H1 (cell line): ENCODE data around the gene POLDIP3. TPM values are rescaled to one million over a fixed set of nuclear protein-coding genes. Genes with fewer than 3 reads are reported as not detected.

ENCODE experiments used
- CTCF ChIA-PET: fragments of 300-600 bp; sonication (Branson Sonifier 250); formaldehyde crosslinking; loops from one replicate; lab custom pipeline; 2021; ENCODE audit not compliant: partially characterized antibody; lab: Charles Lee
- POLR2A ChIA-PET: fragments of 300-600 bp; sonication (Branson Sonifier 250); formaldehyde crosslinking; loops from one replicate; lab custom pipeline; 2021; ENCODE audit warnings: inconsistent platforms; ENCODE audit not compliant: partially characterized antibody; lab: Charles Lee
- DNase-seq, 2 experiments: peaks; one replicate each; pipeline versions ENCODE4 v3.0.0 to v3.0.0-alpha.2; 2010 to 2022; ENCODE audit warnings: low spot score in 2 of 2, low read depth in 1 of 2, mixed read lengths in 1 of 2
- FAIRE-seq: peaks from 2 replicates; lab custom pipeline; 2011; peaks lifted over from hg19 to GRCh38; lab: Jason Lieb, UNC
- H2AFZ ChIP-seq: 2 replicates; pipeline ENCODE4 v1.8.1; 2012; ENCODE audit warnings: low read length, inconsistent platforms
- H2AK5ac ChIP-seq: 2 replicates; pipeline ENCODE4 v1.6.1; 2013; ENCODE audit warnings: low read depth, low read length
- H2BK120ac ChIP-seq: replicated peaks from 2 replicates; pipeline ENCODE3; 2013; ENCODE audit warnings: low read depth, low read length, inconsistent platforms
- H2BK12ac ChIP-seq: 2 replicates; pipeline ENCODE4 v1.6.1; 2013; ENCODE audit warnings: low read depth, low read length
- H2BK15ac ChIP-seq: 2 replicates; pipeline ENCODE4 v1.6.1; 2013; ENCODE audit warnings: low read length
- H2BK20ac ChIP-seq: 2 replicates; pipeline ENCODE4 v1.6.1; 2013; ENCODE audit warnings: low read length
- H2BK5ac ChIP-seq: 2 replicates; pipeline ENCODE4 v1.6.1; 2013; ENCODE audit warnings: low read depth, low read length
- H3K14ac ChIP-seq: 2 replicates; pipeline ENCODE4 v1.6.1; 2013; ENCODE audit warnings: inconsistent platforms; ENCODE audit not compliant: insufficient read length
- H3K18ac ChIP-seq: 2 replicates; pipeline ENCODE4 v1.6.1; 2013; ENCODE audit warnings: low read length; ENCODE audit errors: extremely low read depth
- H3K23ac ChIP-seq: 2 replicates; pipeline ENCODE4 v1.6.1; 2013; ENCODE audit warnings: inconsistent platforms; ENCODE audit not compliant: insufficient read length
- H3K23me2 ChIP-seq: 2 replicates; pipeline ENCODE4 v1.6.1; 2013; ENCODE audit warnings: low read depth, low read length
- H3K27ac ChIP-seq: 2 replicates; pipeline ENCODE4 v1.6.1; 2011; ENCODE audit warnings: low read depth, low read length, inconsistent platforms
- H3K27me3 ChIP-seq, 4 experiments: replicated peaks in 1 of 4; 1 replicate in 1 of 4; 2 replicates in 3 of 4; pipeline versions ENCODE4 v1.6.1 to v1.8.1; 2011 to 2013; ENCODE audit warnings: low read length in 3 of 4, mild to moderate bottlenecking in 3 of 4, inconsistent platforms in 2 of 4, mixed read lengths in 2 of 4, moderate library complexity in 1 of 4; ENCODE audit not compliant: control insufficient read depth in 3 of 4, insufficient read depth in 3 of 4; ENCODE audit errors: extremely low read depth in 1 of 4
- H3K36me3 ChIP-seq, 4 experiments: 2 replicates each; pipeline versions ENCODE4 v1.6.1 to v1.8.1; 2011 to 2013; ENCODE audit warnings: mild to moderate bottlenecking in 4 of 4, low read length in 3 of 4, moderate library complexity in 2 of 4, control low read depth in 1 of 4, inconsistent platforms in 1 of 4; ENCODE audit not compliant: insufficient read depth in 4 of 4, control insufficient read depth in 2 of 4
- H3K4ac ChIP-seq: replicated peaks from 2 replicates; pipeline ENCODE3; 2013; ENCODE audit warnings: low read length, low read depth, mixed read lengths, inconsistent platforms; ENCODE audit not compliant: insufficient read length
- H3K4me1 ChIP-seq, 4 experiments: replicated peaks in 1 of 4; 1 replicate in 1 of 4; 2 replicates in 3 of 4; pipeline versions ENCODE4 v1.6.1 to v1.8.1; 2011 to 2013; ENCODE audit warnings: low read length in 3 of 4, inconsistent platforms in 2 of 4, mixed read lengths in 1 of 4; ENCODE audit not compliant: insufficient read depth in 4 of 4, control insufficient read depth in 3 of 4
- H3K4me2 ChIP-seq, 2 experiments: 2 replicates each; pipeline versions ENCODE4 v1.6.1 to v1.8.1; 2011 to 2013; ENCODE audit warnings: low read depth in 2 of 2, low read length in 2 of 2, control low read depth in 1 of 2, inconsistent platforms in 1 of 2, mild to moderate bottlenecking in 1 of 2; ENCODE audit not compliant: insufficient read depth in 1 of 2
- H3K4me3 ChIP-seq, 4 experiments: fragments of 200-600, 300-600 bp in 1 of 4; sonication (generic), shearing (Covaris generic), sonication (Bioruptor Twin) in 1 of 4; 2 replicates each; pipeline versions ENCODE4 v1.5.1 to v1.8.1; 2011 to 2016; ENCODE audit warnings: low read length in 4 of 4, low read depth in 3 of 4, control low read depth in 2 of 4, inconsistent platforms in 2 of 4, mild to moderate bottlenecking in 2 of 4, mixed read lengths in 1 of 4, moderate library complexity in 1 of 4; ENCODE audit not compliant: insufficient read depth in 2 of 4; ENCODE audit errors: extremely low read depth in 1 of 4
- H3K56ac ChIP-seq: replicated peaks from 2 replicates; pipeline ENCODE3; 2013; ENCODE audit warnings: low read depth, mild to moderate bottlenecking, mixed read lengths, low read length, inconsistent platforms; ENCODE audit not compliant: insufficient read length
- H3K79me1 ChIP-seq: 2 replicates; pipeline ENCODE4 v1.6.1; 2013; ENCODE audit warnings: low read depth, low read length, control low read depth
- H3K79me2 ChIP-seq, 2 experiments: 2 replicates each; pipeline versions ENCODE4 v1.6.1 to v1.8.1; 2012 to 2013; ENCODE audit warnings: low read length in 2 of 2, mild to moderate bottlenecking in 2 of 2, inconsistent platforms in 1 of 2; ENCODE audit not compliant: insufficient read depth in 2 of 2, control insufficient read depth in 1 of 2
- H3K9ac ChIP-seq, 4 experiments: replicated peaks in 1 of 4; 1 replicate in 1 of 4; 2 replicates in 3 of 4; pipeline versions ENCODE4 v1.6.1 to v1.8.1; 2011 to 2013; ENCODE audit warnings: low read depth in 3 of 4, low read length in 3 of 4, control low read depth in 2 of 4, mild to moderate bottlenecking in 2 of 4, moderate library complexity in 2 of 4, inconsistent platforms in 1 of 4; ENCODE audit errors: extremely low read depth in 1 of 4
- H3K9me3 ChIP-seq, 2 experiments: 2 replicates each; pipeline versions ENCODE4 v1.6.1 to v1.8.1; 2012 to 2013; ENCODE audit warnings: mild to moderate bottlenecking in 2 of 2, moderate library complexity in 2 of 2, control low read depth in 1 of 2, inconsistent platforms in 1 of 2, low read depth in 1 of 2, low read length in 1 of 2, mixed read lengths in 1 of 2; ENCODE audit not compliant: insufficient read depth in 2 of 2
- H4K20me1 ChIP-seq, 2 experiments: replicated peaks in 1 of 2; 2 replicates each; pipeline versions ENCODE3 to v1.8.1; 2011 to 2013; ENCODE audit warnings: inconsistent platforms in 2 of 2, low read length in 2 of 2, mild to moderate bottlenecking in 1 of 2; ENCODE audit not compliant: insufficient read depth in 2 of 2, control insufficient read depth in 1 of 2
- H4K5ac ChIP-seq: 2 replicates; pipeline ENCODE4 v1.6.1; 2013; ENCODE audit warnings: low read length, low read depth, mixed read lengths, inconsistent platforms; ENCODE audit not compliant: insufficient read length
- H4K8ac ChIP-seq: 2 replicates; pipeline ENCODE4 v1.8.0; 2013; ENCODE audit warnings: mild to moderate bottlenecking, moderate library complexity, low read length, inconsistent platforms; ENCODE audit not compliant: insufficient read depth; ENCODE audit errors: extremely low read depth
- H4K91ac ChIP-seq: replicated peaks from 2 replicates; pipeline ENCODE3; 2013; ENCODE audit warnings: low read length, mixed read lengths, inconsistent platforms; ENCODE audit not compliant: insufficient read length
- CBX8 ChIP-seq: fragments of 300-800, 300-1000 bp; sonication (generic); IDR thresholded peaks from 2 replicates; pipeline ENCODE4 v1.7.1; 2016; ENCODE audit warnings: low read depth, low read length, borderline replicate concordance
- CREB1 ChIP-seq: IDR thresholded peaks from 2 replicates; pipeline ENCODE4 v1.6.1; 2012; ENCODE audit warnings: inconsistent platforms
- EGR1 ChIP-seq: IDR thresholded peaks from 2 replicates; pipeline ENCODE4 v1.6.1; 2011; ENCODE audit warnings: low read depth, low read length, borderline replicate concordance
- EZH2 ChIP-seq: fragments of 200-600 bp; sonication (generic); IDR thresholded peaks from 2 replicates; pipeline ENCODE4 v1.7.1; 2012; ENCODE audit warnings: low read depth, mild to moderate bottlenecking, moderate library complexity, low read length, inconsistent platforms; ENCODE audit not compliant: severe bottlenecking
- KDM5A ChIP-seq: fragments of 200-600 bp; IDR thresholded peaks from 2 replicates; pipeline ENCODE4 v1.7.1; 2012; ENCODE audit warnings: mild to moderate bottlenecking, low read length, inconsistent platforms, mixed read lengths
- POLR2AphosphoS5 ChIP-seq: IDR thresholded peaks from 2 replicates; pipeline ENCODE4 v1.6.1; 2011; ENCODE audit warnings: low read depth, low read length
- POU5F1 ChIP-seq: IDR thresholded peaks from 2 replicates; pipeline ENCODE4 v1.6.1; 2011; ENCODE audit warnings: low read depth, mild to moderate bottlenecking, low read length, moderate library complexity
- TAF1 ChIP-seq: IDR thresholded peaks from 2 replicates; pipeline ENCODE4 v1.6.1; 2011; ENCODE audit warnings: mild to moderate bottlenecking, low read depth, low read length
- WGBS, 2 experiments: shearing (Covaris generic) in 1 of 2; methylation state at CpG; one replicate each; pipeline versions ENCODE4 v1.1.6 to v1.1.7; 2013 to 2015; ENCODE audit warnings: low lambda C conversion rate in 2 of 2, mixed read lengths in 2 of 2, inconsistent platforms in 1 of 2, low coverage in 1 of 2, missing lambda C conversion rate in 1 of 2; ENCODE audit not compliant: insufficient replicate concordance in 2 of 2, insufficient coverage in 1 of 2, insufficient read length in 1 of 2; ENCODE audit errors: extremely low coverage in 1 of 2, missing lambda C conversion rate in 1 of 2; 5-methylcytosine and 5-hydroxymethylcytosine counted together
- polyA plus RNA-seq, 7 experiments: library from polyadenylated mRNA; depleted of rRNA in 3 of 7; stranded (reverse) in 5 of 7; unstranded in 2 of 7; fragments of >200 nt in 5 of 7; fragments of 200-250 nt in 2 of 7; gene quantifications; 1 replicate in 5 of 7; 2 replicates in 1 of 7; 4 replicates in 1 of 7; pipeline versions ENCODE4 v1.2.1 to v1.2.3, GENCODE V29; 2011 to 2013; ENCODE audit warnings: missing spikeins in 2 of 7, mixed read lengths in 2 of 7
- total RNA-seq: library from RNA; stranded (reverse); fragmentation: NEBNext Ultra II Directional; extraction: Animal tissue kit (Norgen Biotek cat#: 25700); gene quantifications from 2 replicates; pipeline ENCODE4 v1.2.1, GENCODE V29; 2021

Gene POLDIP3
- total and polyA plus RNA-seq, 2 of the 8 experiments (the other 6 are each of a cell fraction or from before 2014, with no cell fraction given): 43.5 to 84.6 TPM

DNA sequence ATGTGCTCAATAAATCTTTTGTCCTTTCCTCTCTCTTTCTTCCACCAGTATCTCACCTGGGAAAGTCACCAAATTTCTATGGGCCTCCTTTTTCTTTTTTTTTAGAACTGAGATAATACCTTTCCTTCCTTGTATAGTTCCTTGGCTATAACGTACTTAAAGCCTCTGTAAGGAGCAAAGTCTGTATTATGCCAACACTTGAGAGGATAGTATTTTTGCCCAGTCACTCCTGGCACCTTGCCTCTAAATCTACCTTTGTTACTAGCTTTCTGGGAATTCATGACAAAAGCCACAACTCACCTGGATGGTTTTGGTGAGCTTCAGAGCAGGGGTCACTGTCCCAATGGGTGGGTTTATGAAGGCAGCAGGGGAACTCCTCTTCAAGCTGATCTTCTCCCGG lies 12.2 kb downstream of the POLDIP3 start:
- H3K9me3 ChIP-seq: peaks cover 0 to 5% of the 10 kb centered on the region in 2 experiments; a peak in 1 of 4 replicates
- H2BK15ac ChIP-seq: no peak overlapping the region
- POLR2A ChIA-PET: interaction anchor here (0.9 to 28.3 kb wide), 3 partner anchors 8 to 17 kb away, joined by 3 to 399 read pairs (median 4); partner anchors contain the start of gene POLDIP3
- H3K36me3 ChIP-seq: peaks cover 22 to 55% (median 44%) of the 10 kb centered on the region in 4 experiments
- H3K4me3 ChIP-seq: no peak overlapping the region
- no peak overlapping the region for H3K9ac ChIP-seq
- no peak overlapping the region for H2BK5ac ChIP-seq
- no peak overlapping the region for H3K23ac ChIP-seq
- H3K79me1 ChIP-seq: peaks cover 10% of the 10 kb centered on the region
- H3K18ac ChIP-seq: no peak overlapping the region
- FAIRE-seq: no peak
- no peak overlapping the region for H2BK120ac ChIP-seq
- peaks cover 13 to 24% of the 10 kb centered on the region in 2 experiments for H4K20me1 ChIP-seq
- no peak overlapping the region for H4K8ac ChIP-seq
- H3K23me2 ChIP-seq: no peaks in the 10 kb centered on the region
- no peak overlapping the region for H2BK12ac ChIP-seq
- H3K4me1 ChIP-seq: no peaks in the 10 kb centered on the region
- H4K91ac ChIP-seq: no peak overlapping the region
- no peak overlapping the region for H3K4ac ChIP-seq
- no peaks in the 10 kb centered on the region for H3K27me3 ChIP-seq
- H3K56ac ChIP-seq: no peak overlapping the region
- CTCF ChIA-PET: interaction anchor here (1.0 kb wide), 1 partner anchor 662 kb away, joined by 3 read pairs; no protein-coding TSS in a partner anchor
- H3K14ac ChIP-seq: no peak overlapping the region
- WGBS, 2 experiments: 96% methylated on average over 2 of the region's 2 CpGs; no CpG with 5 or more reads in 1 of the 2 experiments
- DNase-seq: no peak
- peaks cover 10 to 58% of the 10 kb centered on the region in 2 experiments for H3K79me2 ChIP-seq
- H2AFZ ChIP-seq: no peak overlapping the region
- H4K5ac ChIP-seq: no peak overlapping the region
- no peak overlapping the region for H3K27ac ChIP-seq
- TF ChIP-seq CREB1 (no peak), POU5F1 (no peak), TAF1 (no peak), CBX8 (no peak), KDM5A (no peak), EGR1 (no peak), POLR2AphosphoS5 (no peak), EZH2 (no peak)
- H2BK20ac ChIP-seq: no peak overlapping the region
- no peak overlapping the region for H2AK5ac ChIP-seq
- H3K4me2 ChIP-seq: no peak overlapping the region
